ENCODE results near the gene GLDN. TPM values are rescaled to one million over a fixed set of nuclear protein-coding genes. Genes with fewer than 3 reads are reported as not detected.

GLDN gene
- polyA plus RNA-seq, 1 donor from 2014 or later, result 0.58 TPM

GRCh38 chr15:51367322-51367976 is 26.0 kb downstream of the GLDN start:
- Histone ChIP-seq H3K79me2 (replicated peaks; ENCODE audit: insufficient read depth, low read length) (no peaks in the 10 kb centered on the region), H4K20me1 (ENCODE audit: insufficient read depth) (no peaks in the 10 kb centered on the region), H3K36me3 (ENCODE audit: insufficient read depth, low read length) (no peaks in the 10 kb centered on the region), H3K27ac (ENCODE audit: low read length) (no peak overlapping the region), H3K4me3 (ENCODE audit: low read length) (no peak overlapping the region), H3K9me2 (ENCODE audit: insufficient read depth, low read length) (no peaks in the 10 kb centered on the region), H3K9me3 (ENCODE audit: low read length) (no peaks in the 10 kb centered on the region), H3K9ac (ENCODE audit: low read length) (no peak overlapping the region), H3F3A (ENCODE audit: insufficient read depth, low read length, poor library complexity, severe bottlenecking) (no peaks in the 10 kb centered on the region), H3K27me3 (ENCODE audit: insufficient read depth, low read depth, low read length) (no peaks in the 10 kb centered on the region), H2AFZ (ENCODE audit: low read depth, low read length) (no peak overlapping the region), H3K4me2 (ENCODE audit: low read length) (no peak overlapping the region)
- TF ChIP-seq EZH2 (IDR thresholded peaks at IDR 0.05; ENCODE audit: borderline replicate concordance, insufficient read depth, low read length, poor library complexity, severe bottlenecking) (no peak), RAD21 (conservative IDR thresholded peaks at IDR 0.05) (no peak), POLR2AphosphoS5 (IDR thresholded peaks at IDR 0.05) (no peak), TAF1 (IDR thresholded peaks at IDR 0.05; ENCODE audit: low read depth) (no peak), SMC3 (conservative IDR thresholded peaks at IDR 0.05; ENCODE audit: poor library complexity) (no peak), MXI1 (conservative IDR thresholded peaks at IDR 0.05; ENCODE audit: poor library complexity, severe bottlenecking) (no peak)

- Histone ChIP-seq H3K4me2 (ENCODE audit: low read length) (no peak overlapping the region), H3F3A (ENCODE audit: insufficient read depth, low read length, poor library complexity, severe bottlenecking) (no peaks in the 10 kb centered on the region), H3K36me3 (ENCODE audit: insufficient read depth, low read length) (no peaks in the 10 kb centered on the region), H3K27me3 (ENCODE audit: insufficient read depth, low read depth, low read length) (no peaks in the 10 kb centered on the region), H3K9me2 (ENCODE audit: insufficient read depth, low read length) (no peaks in the 10 kb centered on the region), H2AFZ (ENCODE audit: low read depth, low read length) (no peak overlapping the region), H3K9ac (ENCODE audit: low read length) (no peak overlapping the region), H3K4me3 (ENCODE audit: low read length) (no peak overlapping the region), H3K27ac (ENCODE audit: low read length) (no peak overlapping the region), H3K9me3 (ENCODE audit: low read length) (no peaks in the 10 kb centered on the region), H3K79me2 (replicated peaks; ENCODE audit: insufficient read depth, low read length) (no peaks in the 10 kb centered on the region), H4K20me1 (ENCODE audit: insufficient read depth) (no peaks in the 10 kb centered on the region)
- TF ChIP-seq TAF1 (IDR thresholded peaks at IDR 0.05; ENCODE audit: low read depth), result no peak
These were observed 26.9 kb downstream of the GLDN start for GRCh38 chr15:51368307-51368706.

GRCh38 chr15:51368751-51369450 is 27.4 kb downstream of the GLDN start:
- H3K79me2 ChIP-seq (replicated peaks; ENCODE audit: insufficient read depth, low read length), result no peaks in the 10 kb centered on the region
- H2AFZ ChIP-seq (ENCODE audit: low read depth, low read length), result no peak overlapping the region
- no peaks in the 10 kb centered on the region for H3K9me3 ChIP-seq (ENCODE audit: low read length)
- no peak for TF ChIP-seq REST (IDR thresholded peaks at IDR 0.05; ENCODE audit: borderline replicate concordance)
- no peak for TF ChIP-seq CTCF (IDR thresholded peaks at IDR 0.05; ENCODE audit: poor library complexity, severe bottlenecking)
- TF ChIP-seq SMC3 (conservative IDR thresholded peaks at IDR 0.05; ENCODE audit: poor library complexity), result no peak
- TF ChIP-seq TAF1 (IDR thresholded peaks at IDR 0.05; ENCODE audit: low read depth), result no peak
- TF ChIP-seq EZH2 (IDR thresholded peaks at IDR 0.05; ENCODE audit: borderline replicate concordance, insufficient read depth, low read length, poor library complexity, severe bottlenecking), result no peak
- TF ChIP-seq MXI1 (conservative IDR thresholded peaks at IDR 0.05; ENCODE audit: poor library complexity, severe bottlenecking), result no peak
- no peak for TF ChIP-seq EP300 (conservative IDR thresholded peaks at IDR 0.05; ENCODE audit: poor library complexity, severe bottlenecking)
- no peak for TF ChIP-seq POLR2AphosphoS5 (IDR thresholded peaks at IDR 0.05)
- TF ChIP-seq RAD21 (conservative IDR thresholded peaks at IDR 0.05), result no peak
- no peaks in the 10 kb centered on the region for H3K36me3 ChIP-seq (ENCODE audit: insufficient read depth, low read length)
- no peak overlapping the region for H3K4me2 ChIP-seq (ENCODE audit: low read length)
- no peak overlapping the region for H3K9ac ChIP-seq (ENCODE audit: low read length)
- no peak overlapping the region for H3K27ac ChIP-seq (ENCODE audit: low read length)
- no peaks in the 10 kb centered on the region for H3K9me2 ChIP-seq (ENCODE audit: insufficient read depth, low read length)
- H4K20me1 ChIP-seq (ENCODE audit: insufficient read depth), result no peaks in the 10 kb centered on the region
- no peaks in the 10 kb centered on the region for H3F3A ChIP-seq (ENCODE audit: insufficient read depth, low read length, poor library complexity, severe bottlenecking)
- no peaks in the 10 kb centered on the region for H3K27me3 ChIP-seq (ENCODE audit: insufficient read depth, low read depth, low read length)
- no peak overlapping the region for H3K4me3 ChIP-seq (ENCODE audit: low read length)

All from neural cell (in vitro differentiated cells).